Hepatocyte (in vitro differentiated cells): ENCODE measurements around the gene TMEM255B.

Experiments used
- EZH2phosphoT487 ChIP-seq: fragments of 200-600 bp; sonication (generic); IDR thresholded peaks from one replicate; pipeline ENCODE4 v1.6.1; 2018; ENCODE audit warnings: antibody characterized with exemption, mild to moderate bottlenecking, low read depth, moderate library complexity; ENCODE audit not compliant: unreplicated experiment, severe bottlenecking
- TF ChIP-seq, protein P1 (sequence below): fragments of 200-600 bp; sonication (generic); IDR thresholded peaks from 2 replicates; pipeline ENCODE4 v1.5.1; 2016; ENCODE audit warnings: antibody characterized with exemption, mild to moderate bottlenecking; ENCODE audit not compliant: poor library complexity

DNA sequence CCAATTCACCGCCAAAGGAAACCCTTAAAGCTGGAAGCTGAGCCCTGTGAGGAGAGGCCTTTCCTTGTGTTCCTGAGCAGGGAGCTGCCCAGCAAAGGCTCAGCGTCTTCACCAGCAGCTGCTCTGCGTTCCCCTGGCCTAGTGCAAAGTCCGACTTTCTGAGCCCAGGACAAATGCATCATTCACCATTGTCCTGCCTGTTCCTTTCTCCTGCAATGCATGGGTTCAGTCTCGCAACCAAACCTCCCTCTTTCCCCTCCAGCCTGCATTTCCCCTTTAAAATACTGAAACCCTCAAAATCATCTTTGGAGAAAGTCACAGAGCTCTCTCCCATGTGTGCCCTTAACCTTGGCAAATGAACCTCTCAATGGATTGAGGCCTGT is 12.9 kb upstream of the TMEM255B start:
- TF ChIP-seq, protein P1, sequence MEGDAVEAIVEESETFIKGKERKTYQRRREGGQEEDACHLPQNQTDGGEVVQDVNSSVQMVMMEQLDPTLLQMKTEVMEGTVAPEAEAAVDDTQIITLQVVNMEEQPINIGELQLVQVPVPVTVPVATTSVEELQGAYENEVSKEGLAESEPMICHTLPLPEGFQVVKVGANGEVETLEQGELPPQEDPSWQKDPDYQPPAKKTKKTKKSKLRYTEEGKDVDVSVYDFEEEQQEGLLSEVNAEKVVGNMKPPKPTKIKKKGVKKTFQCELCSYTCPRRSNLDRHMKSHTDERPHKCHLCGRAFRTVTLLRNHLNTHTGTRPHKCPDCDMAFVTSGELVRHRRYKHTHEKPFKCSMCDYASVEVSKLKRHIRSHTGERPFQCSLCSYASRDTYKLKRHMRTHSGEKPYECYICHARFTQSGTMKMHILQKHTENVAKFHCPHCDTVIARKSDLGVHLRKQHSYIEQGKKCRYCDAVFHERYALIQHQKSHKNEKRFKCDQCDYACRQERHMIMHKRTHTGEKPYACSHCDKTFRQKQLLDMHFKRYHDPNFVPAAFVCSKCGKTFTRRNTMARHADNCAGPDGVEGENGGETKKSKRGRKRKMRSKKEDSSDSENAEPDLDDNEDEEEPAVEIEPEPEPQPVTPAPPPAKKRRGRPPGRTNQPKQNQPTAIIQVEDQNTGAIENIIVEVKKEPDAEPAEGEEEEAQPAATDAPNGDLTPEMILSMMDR: no peak
- TF ChIP-seq EZH2phosphoT487: no peak
